Measurements from ENCODE around the gene MEX3A.

DNA sequence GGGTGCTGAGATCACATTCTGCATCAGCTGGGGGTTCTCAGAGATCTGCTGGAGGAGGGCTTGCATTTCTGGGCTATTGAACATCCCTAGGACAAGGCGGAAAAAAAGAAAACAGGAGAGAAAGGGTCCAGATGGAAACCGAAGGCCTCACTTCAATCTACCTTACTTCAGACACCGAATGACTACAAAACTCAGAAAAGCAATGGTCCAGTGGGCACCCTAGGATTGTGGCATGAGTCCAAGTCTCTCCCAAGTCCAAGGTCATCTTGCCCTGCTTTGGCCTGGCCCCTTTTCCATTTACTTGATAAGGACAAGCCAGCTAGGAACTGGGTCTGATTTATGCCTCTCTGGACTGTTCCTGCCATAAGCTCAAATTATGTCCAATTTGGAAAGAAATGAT, 39.4 kb downstream of the MEX3A start:
- TF ChIP-seq, protein P1, sequence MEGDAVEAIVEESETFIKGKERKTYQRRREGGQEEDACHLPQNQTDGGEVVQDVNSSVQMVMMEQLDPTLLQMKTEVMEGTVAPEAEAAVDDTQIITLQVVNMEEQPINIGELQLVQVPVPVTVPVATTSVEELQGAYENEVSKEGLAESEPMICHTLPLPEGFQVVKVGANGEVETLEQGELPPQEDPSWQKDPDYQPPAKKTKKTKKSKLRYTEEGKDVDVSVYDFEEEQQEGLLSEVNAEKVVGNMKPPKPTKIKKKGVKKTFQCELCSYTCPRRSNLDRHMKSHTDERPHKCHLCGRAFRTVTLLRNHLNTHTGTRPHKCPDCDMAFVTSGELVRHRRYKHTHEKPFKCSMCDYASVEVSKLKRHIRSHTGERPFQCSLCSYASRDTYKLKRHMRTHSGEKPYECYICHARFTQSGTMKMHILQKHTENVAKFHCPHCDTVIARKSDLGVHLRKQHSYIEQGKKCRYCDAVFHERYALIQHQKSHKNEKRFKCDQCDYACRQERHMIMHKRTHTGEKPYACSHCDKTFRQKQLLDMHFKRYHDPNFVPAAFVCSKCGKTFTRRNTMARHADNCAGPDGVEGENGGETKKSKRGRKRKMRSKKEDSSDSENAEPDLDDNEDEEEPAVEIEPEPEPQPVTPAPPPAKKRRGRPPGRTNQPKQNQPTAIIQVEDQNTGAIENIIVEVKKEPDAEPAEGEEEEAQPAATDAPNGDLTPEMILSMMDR (IDR thresholded peaks at IDR 0.05) = no peak
- TF ChIP-seq POLR2A (IDR thresholded peaks at IDR 0.05) (no peak), EP300 (IDR thresholded peaks at IDR 0.05) (no peak), POLR2AphosphoS5 (IDR thresholded peaks at IDR 0.05) (no peak)
